Skin of body (tissue), 2 donors: ENCODE measurements around the gene MISP3. TPM values are rescaled to one million over a fixed set of nuclear protein-coding genes. Genes with fewer than 3 reads are reported as not detected.

Experiments
- DNase-seq: peaks from one replicate; lab custom pipeline; 2025; lab: John Stamatoyannopoulos, UW
- total RNA-seq: library from RNA; depleted of rRNA; stranded (reverse); fragments of >200 nt; gene quantifications from one replicate; pipeline ENCODE4 v1.2.3, GENCODE V29; 2014

The MISP3 gene
- total RNA-seq, 1 donor from 2014 or later = 0.89 TPM

- no peak for DNase-seq
Observed at GRCh38 chr19:14078411-14078810, 5.8 kb downstream of the MISP3 start.

DNA sequence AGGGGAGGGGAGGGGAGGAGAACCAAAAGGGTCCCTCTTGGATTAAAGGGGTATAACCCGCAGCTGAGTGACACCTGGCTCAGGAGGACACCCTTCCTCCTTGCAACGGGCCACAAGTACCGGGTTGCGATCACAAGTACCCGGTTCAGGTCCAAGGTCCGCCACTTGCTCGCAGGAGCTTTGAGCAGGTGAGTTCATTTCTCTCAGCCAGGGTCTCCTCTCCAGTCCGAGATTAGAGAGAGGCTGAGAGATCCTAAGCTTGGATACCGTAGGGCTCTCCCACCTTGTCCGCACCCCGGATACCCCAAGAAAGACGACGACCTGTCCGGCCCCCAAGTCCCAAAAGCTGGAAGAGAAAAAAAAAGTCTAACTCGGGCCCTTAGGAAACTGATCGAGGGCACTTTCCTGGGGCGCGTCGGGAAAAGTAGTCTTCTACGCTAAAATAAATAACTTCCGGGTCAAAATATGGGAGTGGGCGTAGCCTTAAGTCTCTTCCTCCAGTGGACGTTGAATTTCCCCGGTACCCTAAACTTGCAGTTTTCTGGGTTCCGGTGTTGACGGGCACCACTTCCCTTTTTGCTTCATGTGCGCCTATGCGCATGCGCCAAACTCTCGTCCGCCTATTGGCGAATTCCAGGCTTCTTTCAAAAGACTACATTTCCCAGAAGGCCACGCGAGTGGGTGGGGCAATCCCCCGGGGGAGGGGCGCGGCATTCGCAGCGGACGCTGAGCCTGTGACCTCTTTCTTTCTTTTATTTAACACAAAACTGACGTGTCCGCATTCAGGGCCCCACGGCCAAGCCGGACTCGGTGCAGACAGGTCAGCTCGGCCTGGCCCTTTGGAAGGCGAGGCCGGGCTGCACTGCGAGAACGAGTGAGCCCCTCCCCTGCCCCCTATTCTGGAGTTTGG is 8.6 kb downstream of the MISP3 start:
- peak; percentile 100 for DNase-seq

- DNase-seq = no peak
Observed at GRCh38 chr19:14081797-14082674, 9.4 kb downstream of the MISP3 start.

- DNase-seq = no peak
Observed at GRCh38 chr19:14082675-14082960, 10.0 kb downstream of the MISP3 start.

- no peak for DNase-seq
Observed at GRCh38 chr19:14085309-14085995, 12.9 kb downstream of the MISP3 start, which contains the start of gene C19orf67. Gene C19orf67, minus strand, starts transcription at chr19:14085783. Its CDS starts 156 bp downstream, at chr19:14085627.

DNA sequence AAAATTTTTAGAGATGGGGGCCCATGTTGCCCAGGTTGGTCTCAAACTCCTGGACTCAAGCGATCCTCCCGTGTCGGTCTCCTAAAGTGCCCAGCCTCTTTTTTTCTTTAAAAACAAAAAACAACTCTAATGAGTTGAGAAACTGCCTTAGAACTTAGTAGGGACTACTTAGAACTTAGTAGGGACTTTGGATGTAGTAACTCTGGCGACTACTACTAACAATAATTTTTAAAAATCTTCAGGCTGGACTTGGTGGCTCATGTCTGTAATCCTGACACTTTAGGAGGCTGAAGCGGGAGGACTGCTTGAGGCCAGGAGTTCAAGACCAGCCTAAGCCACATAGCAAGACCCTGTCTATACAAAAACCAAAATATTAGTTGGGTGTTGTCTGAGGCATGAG is 13.5 kb downstream of the MISP3 start:
- DNase-seq = no peak

DNA sequence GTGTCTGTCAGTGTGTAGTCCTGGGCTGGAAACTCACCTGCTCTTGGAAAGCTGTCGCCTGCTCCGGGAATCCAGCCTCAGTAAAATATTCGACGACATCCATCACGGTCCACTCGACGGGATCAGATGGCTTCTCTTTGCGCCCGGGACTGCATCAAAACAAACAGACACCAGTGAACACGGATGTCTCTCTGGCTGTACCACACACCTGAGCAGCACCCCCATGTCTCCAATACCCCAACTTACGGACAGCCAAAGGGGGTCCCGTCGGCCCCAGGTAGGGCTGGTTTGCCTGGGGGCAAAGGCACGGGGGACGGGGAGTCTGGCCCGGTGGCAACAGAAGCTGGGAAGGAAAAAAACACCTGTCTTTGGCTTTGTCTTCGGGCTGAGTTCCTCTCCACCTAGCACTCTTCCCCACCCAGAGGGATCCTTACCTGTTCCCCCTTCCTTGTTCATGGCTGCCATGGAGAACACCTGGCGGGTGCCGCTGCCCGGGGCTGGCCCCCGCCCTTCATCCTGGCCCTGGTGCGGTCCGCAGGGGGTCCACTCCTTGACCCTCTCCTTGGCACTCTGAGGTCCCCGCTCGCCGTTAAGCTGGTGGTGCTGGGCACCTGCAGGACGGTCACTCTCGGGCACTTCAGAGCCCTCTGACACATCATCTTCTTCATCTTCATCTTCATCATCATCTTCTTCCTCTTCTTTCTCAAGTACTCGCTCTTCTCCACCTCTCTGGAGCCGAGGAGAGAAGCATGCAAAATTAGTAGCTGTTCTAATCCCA is 16.2 kb downstream of the MISP3 start:
- no peak for DNase-seq

- DNase-seq = no peak
Observed at GRCh38 chr19:14089412-14089661, 16.8 kb downstream of the MISP3 start.

DNA sequence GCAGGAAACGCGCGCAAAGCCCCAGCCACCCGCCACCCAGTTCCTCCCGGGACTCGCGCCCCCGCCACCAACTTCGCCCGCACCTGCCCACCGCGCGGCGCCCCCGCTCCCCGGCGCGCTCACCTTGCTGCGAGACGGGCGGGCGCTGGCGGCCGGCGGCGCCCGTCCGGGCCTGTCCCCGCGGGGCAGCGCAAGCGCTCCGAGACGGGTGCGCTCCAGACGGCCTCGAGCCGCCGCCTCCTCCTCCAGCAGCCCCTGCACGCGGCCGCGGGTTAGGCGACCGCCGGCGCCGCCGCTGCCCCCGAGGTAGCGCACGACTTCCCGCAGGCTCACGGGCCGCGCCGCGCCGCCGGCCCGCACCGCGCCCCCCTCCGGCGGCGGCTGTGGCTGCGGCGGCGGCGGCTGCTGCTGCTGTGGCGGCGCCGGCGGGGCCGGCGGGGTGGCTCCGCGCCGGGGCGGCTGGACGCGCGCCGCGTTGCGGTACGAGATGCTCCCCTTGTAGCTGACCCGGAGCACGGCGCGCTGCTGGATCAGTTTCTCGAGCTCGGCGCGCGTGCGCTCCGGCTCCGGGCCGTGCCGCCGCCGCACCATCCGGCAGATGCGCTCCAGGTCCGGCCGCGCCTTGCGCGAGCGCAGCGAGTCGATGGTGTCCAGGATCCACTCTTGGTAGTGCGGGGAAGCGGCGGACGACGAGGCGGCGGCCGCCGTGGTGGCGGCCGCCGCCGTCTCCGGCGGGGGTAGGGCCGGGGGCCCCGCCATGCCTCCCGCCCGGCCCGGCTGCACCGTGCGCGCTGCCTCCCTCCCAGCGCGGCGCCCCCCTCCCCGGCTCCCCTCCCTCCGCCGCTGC is 17.3 kb downstream of the MISP3 start:
- DNase-seq = no peak

GRCh38 chr19:14090509-14091080 is 18.0 kb downstream of the MISP3 start, which contains the start of gene SAMD1:
Gene SAMD1, minus strand, starts transcription at chr19:14090751.
- DNase-seq = peak; percentile 90

DNA sequence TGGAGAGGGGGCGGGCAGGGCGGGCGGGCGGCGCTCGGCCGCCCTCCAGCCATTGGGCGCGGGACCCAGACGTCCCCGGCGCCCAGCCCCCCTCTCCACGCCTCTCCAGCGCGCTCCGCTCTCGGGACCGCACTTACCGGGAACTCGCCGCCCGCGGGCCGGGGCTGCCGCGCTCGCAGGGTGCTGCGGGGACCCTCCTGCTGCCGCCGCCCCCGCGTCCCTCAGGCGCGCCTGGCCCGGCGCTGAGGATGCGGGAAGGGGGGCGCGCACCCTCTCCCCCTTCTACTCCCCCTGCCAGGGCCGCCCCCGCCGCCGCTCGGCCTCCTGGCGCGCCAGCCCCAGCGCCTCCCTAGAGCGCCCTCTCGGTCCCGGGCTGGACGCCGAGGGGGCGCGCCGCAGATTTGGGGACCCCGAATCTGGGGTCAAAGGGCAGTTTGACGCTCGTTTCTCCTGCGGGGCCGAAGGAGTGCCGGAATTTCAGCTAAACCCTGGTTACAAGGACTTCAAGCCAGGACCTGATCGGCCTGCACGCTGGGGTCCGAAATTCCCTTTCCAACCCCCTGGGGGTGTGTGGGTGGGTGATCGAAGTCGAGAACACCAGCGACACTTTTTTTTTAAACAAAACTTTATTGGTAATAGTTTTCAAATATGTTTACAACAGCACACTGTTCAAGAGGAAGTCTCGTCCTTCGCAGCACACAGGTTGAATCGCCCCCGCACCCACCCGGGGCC is 18.7 kb downstream of the MISP3 start:
- peak; percentile 76 for DNase-seq

- no peak for DNase-seq
Observed at GRCh38 chr19:14091813-14092462, 19.4 kb downstream of the MISP3 start.

GRCh38 chr19:14093117-14093823 is 20.7 kb downstream of the MISP3 start:
- DNase-seq = no peak

DNA sequence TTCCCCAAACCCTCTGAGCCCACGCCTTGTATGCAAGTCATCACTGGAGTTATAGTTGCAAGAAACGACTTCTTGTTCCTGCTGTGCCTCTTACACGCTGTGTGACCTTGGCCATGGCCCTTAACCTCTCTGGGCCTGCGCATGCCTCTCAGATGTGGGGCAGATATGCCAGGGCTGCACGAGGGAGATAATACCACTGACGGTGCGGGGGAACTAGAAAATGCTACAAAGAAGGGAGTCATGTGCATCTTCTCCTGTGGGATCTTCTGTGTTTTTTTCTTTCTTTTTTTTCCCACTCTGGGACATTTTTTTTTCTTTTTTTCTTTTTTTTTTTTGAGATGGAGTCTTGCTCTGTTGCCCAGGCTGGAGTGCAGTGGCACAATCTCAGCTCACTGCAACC is 22.3 kb downstream of the MISP3 start:
- DNase-seq = no peak

DNA sequence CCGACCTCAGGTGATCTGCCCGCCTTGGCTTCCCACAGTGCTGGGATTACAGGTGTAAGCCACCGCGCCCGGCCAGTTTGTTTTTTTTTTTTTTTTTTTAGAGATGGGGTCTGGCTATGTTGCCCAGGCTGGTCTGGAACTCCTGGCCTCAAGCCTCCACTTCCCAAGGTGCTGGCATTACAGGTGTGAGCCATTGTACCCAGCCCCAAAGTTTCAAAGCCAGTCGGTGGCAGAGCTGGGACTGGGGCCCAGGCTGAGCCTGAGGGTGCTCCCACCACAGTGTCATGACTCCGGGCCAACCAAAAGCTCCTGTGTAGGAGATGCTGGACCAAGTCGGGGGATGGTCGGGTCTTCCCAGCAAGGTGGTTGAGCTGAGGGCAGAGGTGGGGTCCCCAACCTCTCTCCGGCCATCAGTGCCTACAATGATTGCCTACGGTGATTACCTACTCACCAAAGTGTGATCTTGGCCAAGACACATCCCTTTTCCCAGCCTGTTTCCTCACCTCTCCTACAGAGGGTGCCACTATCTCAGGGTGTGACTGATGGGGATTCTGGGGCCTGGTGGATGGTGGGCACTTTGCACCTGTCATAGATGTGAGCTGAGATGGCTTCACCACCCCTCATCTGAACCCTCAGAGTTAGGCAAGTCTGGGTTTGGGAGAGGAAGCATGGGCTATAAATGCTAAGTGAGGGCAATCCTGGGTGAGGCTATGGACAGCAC is 23.8 kb downstream of the MISP3 start:
- DNase-seq = no peak

- no peak for DNase-seq
Observed at GRCh38 chr19:14097532-14098151, 25.1 kb downstream of the MISP3 start.

DNA sequence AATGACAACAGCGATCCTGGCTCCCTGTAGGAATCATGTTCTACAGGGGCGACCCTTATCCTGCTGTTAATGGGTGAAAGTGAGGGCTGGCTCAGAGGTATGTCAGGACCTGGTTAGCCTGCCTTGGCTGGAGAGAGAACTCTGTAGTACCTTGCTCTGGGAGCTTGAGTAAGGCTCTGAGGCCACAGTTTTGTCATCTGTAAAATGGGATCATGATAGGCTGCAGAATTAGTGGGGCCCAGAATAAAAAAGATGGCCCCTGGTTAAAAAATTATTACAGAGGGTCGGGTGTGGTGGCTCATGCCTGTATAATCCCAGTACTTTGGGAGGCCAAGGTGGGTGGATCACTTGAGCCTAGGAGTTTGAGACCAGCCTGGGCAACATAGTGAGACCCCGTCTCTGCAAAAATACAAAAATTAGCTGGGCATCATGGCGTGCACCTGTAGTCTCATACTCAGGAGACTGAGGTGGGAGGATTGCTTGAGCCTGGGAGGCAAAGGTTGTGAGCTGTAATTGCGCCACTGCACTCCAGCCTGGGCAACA is 28.5 kb downstream of the MISP3 start:
- DNase-seq = no peak
